Left ventricle myocardium superior (tissue), 1 donor: Measurements from ENCODE around the gene PIH1D1. TPM values are rescaled to one million over a fixed set of nuclear protein-coding genes. Genes with fewer than 3 reads are reported as not detected.

Experiments
- ATAC-seq: fragments of 200-7000 bp; cut with Tn5 transposase; one replicate; pipeline ENCODE4 v1.9.1; 2020; ENCODE audit warnings: mild to moderate bottlenecking, moderate library complexity
- DNase-seq: peaks from one replicate; pipeline ENCODE4 v3.0.0-alpha.2; 2020
- intact Hi-C: fragments of 100-400 bp; cut with micrococcal nuclease; formaldehyde crosslinking; loops from one replicate; pipeline ENCODE4 v1.11.0; 2022
- microRNA-seq: library from miRNA; unstranded; fragments of <30 nt; microRNA quantifications from one replicate; pipeline ENCODE4 v1.2.0, GENCODE V29; 2020; ENCODE audit warnings: borderline number of aligned reads
- total RNA-seq: library from RNA; stranded (reverse); fragmentation: NEBNext Ultra II Directional; extraction: Animal tissue kit (Norgen Biotek cat#: 25700); gene quantifications from one replicate; pipeline ENCODE4 v1.2.1, GENCODE V29; 2021
- donor health status: DM: no; HTN: yes; CAD: no; lungs with severe emphysema.

Gene PIH1D1
- total RNA-seq, 1 donor from 2014 or later, result 29.6 TPM

- intact Hi-C loops, result no loop called here
- DNase-seq (no peak), ATAC-seq (no peak)
These were observed 42.7 kb downstream of the PIH1D1 start for GRCh38 chr19:49408816-49409440.

GRCh38 chr19:49407482-49408015, 44.1 kb downstream of the PIH1D1 start:
- ATAC-seq (no peak), DNase-seq (no peak)
- intact Hi-C loops, result no loop called here

DNA sequence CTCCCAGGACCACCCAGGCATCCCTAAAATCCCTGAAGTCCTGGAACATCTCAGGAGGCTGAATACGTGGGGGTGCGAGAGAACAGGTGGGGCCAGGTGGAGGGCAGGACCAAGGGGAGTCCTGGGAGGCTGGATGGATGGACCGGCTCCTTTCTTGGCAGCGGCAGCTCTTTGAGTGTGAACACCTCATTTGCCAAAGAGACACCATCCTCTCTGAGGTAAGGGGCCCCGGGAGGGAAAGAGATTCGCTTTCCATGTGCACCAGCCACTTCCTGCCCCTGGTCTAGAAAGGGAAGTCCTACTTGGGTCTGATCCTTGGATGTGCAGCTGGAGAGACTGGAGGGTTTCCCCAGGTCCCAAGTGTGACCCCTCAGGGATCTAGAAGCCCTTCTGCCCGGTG, 44.5 kb downstream of the PIH1D1 start:
- DNase-seq, result no peak
- intact Hi-C loops, result no loop called here
- no peak for ATAC-seq

GRCh38 chr19:49403404-49404187, 48.0 kb downstream of the PIH1D1 start:
- ATAC-seq (no peak), DNase-seq (no peak)
- intact Hi-C loops, result no loop called here

GRCh38 chr19:49400029-49400428, 51.6 kb downstream of the PIH1D1 start:
- ATAC-seq (no peak), DNase-seq (no peak)
- intact Hi-C loops, result no loop called here

GRCh38 chr19:49398931-49399330, 52.7 kb downstream of the PIH1D1 start:
- DNase-seq (no peak), ATAC-seq (no peak)
- intact Hi-C loops, result no loop called here

DNA sequence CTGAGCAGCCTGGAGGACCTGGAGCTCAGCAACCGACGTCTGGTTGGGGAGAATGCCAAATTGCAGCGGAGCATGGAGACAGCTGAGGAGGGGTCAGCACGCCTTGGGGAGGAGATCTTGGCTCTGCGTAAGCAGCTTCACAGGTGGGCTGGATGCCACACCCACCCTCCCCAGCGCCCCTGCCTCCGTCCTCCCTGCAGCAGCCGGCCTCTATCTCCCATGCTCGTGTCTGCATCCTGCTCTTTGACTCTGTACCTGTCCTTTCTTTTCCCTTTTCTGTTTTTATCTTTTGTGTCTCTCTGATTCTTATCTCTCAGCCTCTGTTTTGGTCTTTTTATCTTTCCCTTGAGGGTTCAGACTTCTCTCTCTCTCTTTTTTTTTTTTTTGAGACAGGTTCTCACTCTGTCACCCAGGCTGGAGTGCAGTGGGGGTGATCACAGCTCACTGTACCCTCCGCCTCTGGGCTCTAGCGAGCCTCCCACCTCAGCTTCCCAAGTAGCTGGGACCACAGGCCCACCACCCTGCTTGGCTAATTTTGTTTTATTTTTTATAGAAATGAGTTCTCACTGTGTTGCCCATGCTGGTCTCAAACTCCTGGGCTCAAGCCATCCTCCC, 53.5 kb downstream of the PIH1D1 start:
- intact Hi-C loops, result no loop called here

GRCh38 chr19:49396738-49397505, 54.7 kb downstream of the PIH1D1 start:
- intact Hi-C loops, result no loop called here
- no peak for DNase-seq
- no peak for ATAC-seq

More for the DNA sequence above, 53.5 kb downstream of the PIH1D1 start:
- DNase-seq (no peak), ATAC-seq (no peak)

Small RNA genes within 50 kb of the gene (microRNA-seq; reads per million reads assigned to microRNA genes)
- 310 reads per million, percentile 61 among the genes with 10 or more reads in this experiment for gene MIR150

Other genes with a start within 250 kb of the PIH1D1 start
- 1.1 TPM for gene SLC6A16, start 126.6 kb downstream of the PIH1D1 start, total RNA-seq
- 6.5 TPM for gene CD37, start 116.4 kb downstream of the PIH1D1 start, total RNA-seq
- 62.7 TPM for gene TEAD2, start 89.4 kb downstream of the PIH1D1 start, total RNA-seq
- gene DKKL1, start 87.9 kb downstream of the PIH1D1 start, total RNA-seq, result not detected
- not detected for gene KASH5, start 63.6 kb downstream of the PIH1D1 start, total RNA-seq
- not detected for gene PTH2, start 28.4 kb downstream of the PIH1D1 start, total RNA-seq
- gene GFY, start 26.4 kb downstream of the PIH1D1 start, total RNA-seq, result not detected
- 1.4 TPM for gene SLC17A7, start 10.3 kb downstream of the PIH1D1 start, total RNA-seq
- gene ALDH16A1, start 1.4 kb upstream of the PIH1D1 start, total RNA-seq, result 11.5 TPM
- gene FLT3LG, start 22.4 kb upstream of the PIH1D1 start, total RNA-seq, result 5.9 TPM
- gene RPL13A, start 35.8 kb upstream of the PIH1D1 start, total RNA-seq, result 1,289 TPM
- gene RPS11, start 44.6 kb upstream of the PIH1D1 start, total RNA-seq, result 1,034 TPM
- gene FCGRT, start 60.8 kb upstream of the PIH1D1 start, total RNA-seq, result 84.7 TPM
- 8.5 TPM for gene RCN3, start 76.2 kb upstream of the PIH1D1 start, total RNA-seq
- 46.7 TPM for gene NOSIP, start 128.7 kb upstream of the PIH1D1 start, total RNA-seq
- 1.3 TPM for gene PRRG2, start 129.5 kb upstream of the PIH1D1 start, total RNA-seq
- 15.6 TPM for gene PRR12, start 139.4 kb upstream of the PIH1D1 start, total RNA-seq
- 100 TPM for gene RRAS, start 188.3 kb upstream of the PIH1D1 start, total RNA-seq
- 44.9 TPM for gene SCAF1, start 190.4 kb upstream of the PIH1D1 start, total RNA-seq
- 40.6 TPM for gene IRF3, start 214.0 kb upstream of the PIH1D1 start, total RNA-seq
- gene BCL2L12, start 214.1 kb upstream of the PIH1D1 start, total RNA-seq, result 11.5 TPM
- 130 TPM for gene PRMT1, start 225.5 kb upstream of the PIH1D1 start, total RNA-seq
- gene ADM5, start 237.8 kb upstream of the PIH1D1 start, total RNA-seq, result 0.87 TPM
- gene CPT1C, start 239.3 kb upstream of the PIH1D1 start, total RNA-seq, result 3.1 TPM